KG1 (cell line): Measurements from ENCODE around the gene IL17RB.

Experiments used
- DNase-seq: peaks from one replicate; lab custom pipeline; 2025; lab: John Stamatoyannopoulos, UW

Gene IL17RB

DNA sequence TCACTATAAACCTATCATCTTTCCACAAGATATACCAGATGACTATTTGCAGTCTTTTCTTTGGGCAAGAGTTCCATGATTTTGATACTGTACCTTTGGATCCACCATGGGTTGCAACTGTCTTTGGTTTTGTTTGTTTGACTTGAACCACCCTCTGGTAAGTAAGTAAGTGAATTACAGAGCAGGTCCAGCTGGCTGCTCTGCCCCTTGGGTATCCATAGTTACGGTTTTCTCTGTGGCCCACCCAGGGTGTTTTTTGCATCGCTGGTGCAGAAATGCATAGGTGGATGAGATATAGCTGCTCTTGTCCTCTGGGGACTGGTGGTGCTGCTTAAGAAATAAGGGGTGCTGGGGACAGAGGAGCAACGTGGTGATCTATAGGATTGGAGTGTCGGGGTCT is 33.9 kb upstream of the IL17RB start:
- no peak for DNase-seq

DNA sequence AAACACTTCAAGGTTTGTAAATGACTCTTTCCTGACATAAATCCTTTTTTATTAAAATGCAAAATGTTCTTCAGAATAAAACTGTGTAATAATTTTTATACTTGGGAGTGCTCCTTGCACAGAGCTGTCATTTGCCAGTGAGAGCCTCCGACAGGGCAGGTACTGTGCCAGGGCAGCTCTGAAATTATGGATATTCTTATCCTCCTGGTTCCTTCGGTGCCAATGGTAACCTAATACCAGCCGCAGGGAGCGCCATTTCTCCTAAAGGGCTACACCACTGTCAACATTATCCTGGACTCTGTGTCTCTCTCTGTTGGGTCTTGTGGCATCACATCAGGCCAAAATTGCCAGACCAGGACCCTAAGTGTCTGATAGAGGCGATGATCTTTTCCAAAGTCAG is 33.1 kb upstream of the IL17RB start:
- DNase-seq = no peak

GRCh38 chr3:53813876-53814275 is 32.5 kb upstream of the IL17RB start:
- no peak for DNase-seq

DNA sequence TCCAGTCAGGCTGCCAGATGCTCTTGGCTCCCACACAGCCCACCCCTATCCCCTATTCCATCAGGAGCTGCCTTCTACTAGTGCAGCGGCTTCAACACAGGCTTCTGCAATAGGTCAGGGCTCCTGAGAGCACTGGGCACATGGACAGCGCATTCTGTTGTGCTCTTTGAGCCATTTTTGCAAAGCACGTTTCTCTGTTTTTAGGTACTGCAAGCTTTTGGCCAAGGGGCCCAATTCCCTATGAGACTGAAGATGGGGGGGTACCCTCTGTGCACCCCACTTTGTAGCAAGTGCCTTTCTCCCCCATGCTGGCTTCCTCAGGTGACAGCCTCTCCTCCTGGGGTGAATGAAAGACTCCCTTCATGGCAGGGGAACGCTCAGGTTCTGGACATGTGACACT is 31.3 kb upstream of the IL17RB start:
- DNase-seq = no peak

DNA sequence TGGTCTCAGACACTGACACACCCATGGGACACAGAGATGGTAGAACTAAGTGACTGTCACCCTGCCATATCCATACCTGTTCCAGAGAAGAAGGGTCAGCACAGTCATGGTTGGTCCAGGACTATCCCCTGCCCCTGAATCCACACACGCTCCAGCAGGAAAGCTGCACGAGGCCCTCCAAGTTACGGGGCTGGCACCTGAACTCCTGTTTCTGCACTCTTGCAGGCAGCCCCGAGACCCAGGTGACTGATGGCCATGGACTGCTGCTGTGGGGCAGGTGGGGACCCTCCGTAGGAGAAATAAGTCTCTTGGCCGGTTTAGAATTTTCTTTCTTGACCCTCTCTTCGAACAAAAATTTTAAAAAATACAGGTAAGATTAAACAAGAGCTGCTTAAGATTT is 30.7 kb upstream of the IL17RB start:
- no peak for DNase-seq

- no peak for DNase-seq
These were observed 29.9 kb upstream of the IL17RB start for GRCh38 chr3:53816425-53816824.

DNA sequence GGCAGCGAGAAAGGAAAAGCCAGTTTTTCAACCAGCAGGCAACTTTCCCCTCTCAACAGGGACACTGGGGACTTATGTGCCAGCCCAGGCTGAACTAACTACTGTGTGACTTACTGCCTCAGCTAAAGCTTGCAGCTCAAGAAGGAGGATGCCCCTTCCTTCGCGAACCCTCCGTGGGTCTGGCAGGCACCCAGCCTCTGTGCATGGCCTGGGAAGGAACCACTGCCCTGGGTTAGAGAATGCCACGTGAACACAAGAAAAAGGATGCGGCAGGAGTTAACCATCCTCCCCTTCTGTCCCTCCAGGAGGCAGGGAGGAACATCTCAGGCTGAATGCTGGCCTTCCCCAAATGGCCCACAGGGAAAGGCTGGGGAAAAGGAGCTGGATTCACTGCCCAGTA is 29.2 kb upstream of the IL17RB start:
- DNase-seq = no peak

- no peak for DNase-seq
These were observed 28.6 kb upstream of the IL17RB start for GRCh38 chr3:53817809-53818208.

GRCh38 chr3:53818221-53819162 is 27.9 kb upstream of the IL17RB start:
- DNase-seq = no peak

DNA sequence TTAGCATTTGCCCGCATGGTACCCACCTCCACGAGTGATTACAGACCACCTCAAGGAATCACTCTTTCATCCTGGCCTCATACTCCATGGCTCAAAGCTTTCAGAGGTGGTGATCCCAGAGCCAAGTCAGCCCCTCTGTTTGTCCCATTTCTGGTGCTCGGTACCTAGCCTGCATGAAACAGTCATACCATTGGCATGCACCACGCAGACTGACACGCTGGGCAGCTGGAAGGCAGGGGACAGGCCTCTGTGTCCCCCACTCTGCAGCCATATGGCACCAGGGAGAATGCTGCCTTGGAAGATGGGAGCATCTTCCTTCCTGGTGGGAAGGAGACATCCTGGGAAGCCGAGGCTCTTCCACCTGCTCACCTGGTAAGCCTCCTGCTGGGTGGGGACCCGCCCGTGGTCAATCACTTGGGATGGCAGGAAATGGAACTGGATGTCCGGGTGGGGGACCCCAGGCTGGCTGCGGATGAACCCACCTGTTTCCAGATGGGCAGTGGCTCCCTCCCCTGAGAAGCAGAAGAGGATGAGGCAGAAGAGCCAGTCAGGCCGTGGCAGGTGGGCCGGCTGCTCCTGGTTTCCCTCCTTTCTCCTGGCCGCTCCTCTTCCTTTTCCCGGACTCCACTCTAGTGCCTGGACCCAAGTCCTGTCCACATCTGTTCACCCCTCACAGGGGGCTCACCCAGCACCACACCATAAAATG is 27.1 kb upstream of the IL17RB start:
- no peak for DNase-seq

GRCh38 chr3:53820084-53820483 is 26.3 kb upstream of the IL17RB start:
- DNase-seq = no peak

DNA sequence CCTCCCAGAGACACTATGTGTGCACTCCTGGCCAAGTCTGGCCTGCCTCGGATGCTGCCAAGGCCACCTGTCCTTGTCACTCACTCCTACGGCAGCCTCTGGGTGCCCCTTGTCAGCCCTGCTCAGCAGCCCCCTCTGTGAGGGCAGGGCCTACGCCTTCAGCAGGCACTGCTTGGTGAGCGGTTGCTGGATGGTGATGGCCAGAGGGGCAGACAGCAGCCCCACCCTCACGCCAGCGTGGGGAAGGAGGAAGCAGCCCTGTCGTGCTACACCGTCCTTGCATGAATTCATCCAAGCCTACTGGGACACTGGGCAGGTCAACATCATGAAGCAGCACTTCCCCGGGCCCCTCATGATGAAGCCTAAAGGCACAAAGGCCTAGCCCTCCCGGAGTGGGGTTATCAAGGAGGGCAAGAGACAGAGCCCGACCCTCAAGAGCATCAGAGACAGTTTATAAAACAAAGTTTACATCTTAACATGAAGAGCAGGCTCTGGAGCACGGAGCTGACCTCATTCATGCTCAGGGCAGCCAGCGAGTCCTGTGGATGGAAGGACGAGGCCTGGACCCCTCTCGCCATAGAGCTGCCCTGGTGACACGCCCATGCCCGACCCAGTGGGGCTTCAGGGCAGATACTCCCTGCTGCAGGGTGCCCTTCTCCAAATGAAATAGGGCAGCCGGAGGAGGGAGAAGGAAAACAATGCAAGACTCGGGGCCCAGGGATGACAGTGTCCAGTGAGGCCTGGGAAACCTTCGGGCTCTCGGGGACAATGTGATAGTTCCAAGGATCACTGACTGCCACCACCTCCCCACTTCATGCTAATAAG is 25.4 kb upstream of the IL17RB start:
- no peak for DNase-seq

DNA sequence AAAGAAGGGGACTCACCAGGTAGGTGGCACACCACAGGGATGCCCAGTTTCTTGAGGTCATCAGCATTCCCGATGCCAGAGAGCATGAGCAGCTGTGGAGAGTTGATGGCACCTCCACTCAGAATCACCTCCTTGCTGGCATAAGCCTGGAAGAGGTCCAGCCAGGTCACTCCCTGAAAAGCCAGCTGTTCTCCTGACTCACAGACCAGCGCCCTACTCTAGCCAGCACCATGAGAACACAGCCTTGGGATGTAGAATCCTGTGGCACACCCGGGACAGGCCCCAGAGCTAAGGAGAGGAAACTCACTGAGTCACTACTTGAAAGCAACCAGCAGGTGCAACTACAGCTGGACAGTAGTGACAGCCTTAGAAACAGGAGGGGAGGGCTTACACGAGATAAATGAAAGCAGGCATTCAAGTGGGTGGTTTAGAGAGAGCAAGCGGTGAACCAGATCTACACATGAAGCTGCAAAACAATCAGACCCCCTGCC is 24.7 kb upstream of the IL17RB start:
- no peak for DNase-seq

- DNase-seq = no peak
These were observed 24.0 kb upstream of the IL17RB start for GRCh38 chr3:53822331-53822741.

- no peak for DNase-seq
These were observed 23.1 kb upstream of the IL17RB start for GRCh38 chr3:53823026-53823955.

- DNase-seq = no peak
These were observed 22.3 kb upstream of the IL17RB start for GRCh38 chr3:53823956-53824657.

- DNase-seq = no peak
These were observed 21.6 kb upstream of the IL17RB start for GRCh38 chr3:53824795-53825194.

- DNase-seq = no peak
These were observed 20.3 kb upstream of the IL17RB start for GRCh38 chr3:53826048-53826447.

GRCh38 chr3:53828581-53828980 is 17.8 kb upstream of the IL17RB start:
- DNase-seq = no peak

DNA sequence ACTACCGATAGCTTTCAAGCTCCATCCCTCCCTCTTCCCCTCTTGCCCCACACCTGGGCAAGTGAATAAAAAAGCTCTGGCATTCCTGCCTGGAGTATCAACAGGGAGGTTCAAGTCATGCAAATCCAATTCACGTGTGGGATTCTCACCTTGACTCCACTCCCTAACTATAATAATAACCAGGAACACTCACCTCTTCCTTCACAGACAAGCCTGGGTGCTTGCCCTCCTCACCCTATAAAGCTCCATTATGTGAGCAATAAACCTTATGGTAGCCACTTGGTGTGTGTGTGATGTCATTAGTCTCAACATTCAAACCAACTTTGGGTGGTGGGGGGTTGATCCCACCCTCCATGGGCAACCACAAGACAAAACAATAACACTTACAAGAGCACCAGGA is 16.8 kb upstream of the IL17RB start:
- DNase-seq = no peak

- DNase-seq = no peak
These were observed 15.4 kb upstream of the IL17RB start for GRCh38 chr3:53830944-53831343.
